ENCODE results near the gene PIH1D1. TPM values are rescaled to one million over a fixed set of nuclear protein-coding genes. Genes with fewer than 3 reads are reported as not detected.
A peak's percentile ranks its signal among the peaks of the same experiment; 100 is the strongest.

Gene PIH1D1
- total RNA-seq, 1 experiment from 2014 or later, result 166 TPM

DNA sequence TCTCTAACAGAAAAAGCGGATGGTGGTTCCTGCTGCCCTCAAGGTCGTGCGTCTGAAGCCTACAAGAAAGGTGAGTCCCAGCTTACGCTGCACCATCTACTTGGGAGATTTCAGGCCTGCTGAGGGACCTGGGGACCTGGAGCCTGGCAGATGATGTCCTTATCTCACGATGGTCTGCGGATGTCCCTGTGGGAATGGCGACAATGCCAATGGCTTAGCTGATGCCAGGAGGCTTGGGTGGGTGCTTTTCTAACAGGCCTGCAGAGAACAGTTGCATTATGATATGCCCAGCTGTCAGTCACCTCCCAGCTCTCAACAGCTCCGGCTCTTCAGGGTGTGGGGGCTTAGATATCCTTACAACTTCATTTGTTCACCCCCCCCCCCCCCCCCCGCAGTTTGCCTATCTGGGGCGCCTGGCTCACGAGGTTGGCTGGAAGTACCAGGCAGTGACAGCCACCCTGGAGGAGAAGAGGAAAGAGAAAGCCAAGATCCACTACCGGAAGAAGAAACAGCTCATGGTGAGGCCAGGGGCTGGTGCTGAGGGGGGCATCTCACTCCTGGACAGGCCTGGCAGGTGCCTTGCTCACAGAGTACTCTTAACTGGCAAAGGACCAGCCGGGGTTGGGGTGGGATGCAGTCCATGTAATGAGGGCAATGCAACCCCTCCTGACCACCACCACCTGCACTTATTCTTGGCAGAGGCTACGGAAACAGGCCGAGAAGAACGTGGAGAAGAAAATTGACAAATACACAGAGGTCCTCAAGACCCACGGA lies 39.6 kb upstream of the PIH1D1 start:
- peaks cover 18% of the 10 kb centered on the region for H3K79me2 ChIP-seq (ENCODE audit: insufficient read depth, low read length)
- peak overlapping the region; percentile 7 for H4K8ac ChIP-seq (replicated peaks; ENCODE audit: insufficient read length, low read depth, low read length)
- no peak overlapping the region for H4K91ac ChIP-seq (ENCODE audit: insufficient read length, low read depth, low read length)
- H3K4me1 ChIP-seq (ENCODE audit: insufficient read depth, low read length), result no peaks in the 10 kb centered on the region
- H3K27me3 Mint-ChIP-seq (ENCODE audit: low read depth), result peaks cover 11% of the 10 kb centered on the region; the same call in 1 of the 2 replicates
- WGBS (ENCODE audit: extremely low coverage, insufficient read length, low lambda C conversion rate), result no CpG with 5 or more reads among the region's 17 CpGs
- H3K9ac ChIP-seq (ENCODE audit: extremely low read depth, insufficient read length, low read length), result no peak overlapping the region
- no peak overlapping the region for H3K23ac ChIP-seq (ENCODE audit: insufficient read length, low read depth, low read length)
- H3K4me3 Mint-ChIP-seq, result peak overlapping the region; percentile 38 to 48; a peak in 3 of 5 replicates
- H3K18ac ChIP-seq (ENCODE audit: insufficient read length, low read depth, low read length), result no peak overlapping the region
- H2BK120ac ChIP-seq (ENCODE audit: low read depth, low read length, poor library complexity, severe bottlenecking), result no peak overlapping the region
- H3K23me2 ChIP-seq (ENCODE audit: insufficient read length, low read depth, low read length, poor library complexity, severe bottlenecking), result peaks cover 13% of the 10 kb centered on the region
- peaks cover 12 to 14% of the 10 kb centered on the region in 2 experiments; a peak in 4 of 5 replicates for H3K9me3 Mint-ChIP-seq
- no peak overlapping the region for H3K14ac ChIP-seq (ENCODE audit: insufficient read depth, low read length)
- H3T11ph ChIP-seq (ENCODE audit: low read length), result no peak overlapping the region
- H2AK5ac ChIP-seq (ENCODE audit: insufficient read length, low read length), result no peak overlapping the region
- H3K36me3 Mint-ChIP-seq (ENCODE audit: insufficient read depth in 1 of 3, low read depth in 3 of 3), result peaks cover 54 to 59% (median 55%) of the 10 kb centered on the region in 3 experiments
- no peak for DNase-seq
- TF ChIP-seq, protein P1, sequence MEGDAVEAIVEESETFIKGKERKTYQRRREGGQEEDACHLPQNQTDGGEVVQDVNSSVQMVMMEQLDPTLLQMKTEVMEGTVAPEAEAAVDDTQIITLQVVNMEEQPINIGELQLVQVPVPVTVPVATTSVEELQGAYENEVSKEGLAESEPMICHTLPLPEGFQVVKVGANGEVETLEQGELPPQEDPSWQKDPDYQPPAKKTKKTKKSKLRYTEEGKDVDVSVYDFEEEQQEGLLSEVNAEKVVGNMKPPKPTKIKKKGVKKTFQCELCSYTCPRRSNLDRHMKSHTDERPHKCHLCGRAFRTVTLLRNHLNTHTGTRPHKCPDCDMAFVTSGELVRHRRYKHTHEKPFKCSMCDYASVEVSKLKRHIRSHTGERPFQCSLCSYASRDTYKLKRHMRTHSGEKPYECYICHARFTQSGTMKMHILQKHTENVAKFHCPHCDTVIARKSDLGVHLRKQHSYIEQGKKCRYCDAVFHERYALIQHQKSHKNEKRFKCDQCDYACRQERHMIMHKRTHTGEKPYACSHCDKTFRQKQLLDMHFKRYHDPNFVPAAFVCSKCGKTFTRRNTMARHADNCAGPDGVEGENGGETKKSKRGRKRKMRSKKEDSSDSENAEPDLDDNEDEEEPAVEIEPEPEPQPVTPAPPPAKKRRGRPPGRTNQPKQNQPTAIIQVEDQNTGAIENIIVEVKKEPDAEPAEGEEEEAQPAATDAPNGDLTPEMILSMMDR (conservative IDR thresholded peaks at IDR 0.05), result no peak
- no peak overlapping the region for H2BK15ac ChIP-seq (ENCODE audit: low read depth, low read length)
- H4K5ac ChIP-seq (ENCODE audit: insufficient read length, low read depth, low read length), result no peak overlapping the region
- H2BK12ac ChIP-seq (ENCODE audit: insufficient read length, low read depth, low read length), result no peak overlapping the region
- no peaks in the 10 kb centered on the region for H3K27me3 ChIP-seq (ENCODE audit: insufficient read depth, low read length)
- no peak overlapping the region for H3K56ac ChIP-seq (ENCODE audit: insufficient read length, low read depth, low read length)
- H3K9me3 ChIP-seq (ENCODE audit: control insufficient read depth, low read depth, low read length), result no peaks in the 10 kb centered on the region
- H2AFZ ChIP-seq (ENCODE audit: low read length), result no peak overlapping the region
- H3K79me1 ChIP-seq (ENCODE audit: insufficient read depth, low read depth, low read length, poor library complexity, severe bottlenecking), result no peaks in the 10 kb centered on the region
- H2BK20ac ChIP-seq (ENCODE audit: low read depth, low read length, poor library complexity, severe bottlenecking), result no peak overlapping the region
- H3K4me2 ChIP-seq (ENCODE audit: insufficient read depth, insufficient read length, low read length), result no peak overlapping the region
- peak overlapping the region; percentile 12 for H3K27ac ChIP-seq (ENCODE audit: insufficient read length, low read depth, low read length)
- H3K4me1 Mint-ChIP-seq, result peaks cover 13 to 20% of the 10 kb centered on the region in 2 experiments
- no peak overlapping the region for H3K4ac ChIP-seq (ENCODE audit: low read depth, low read length)
- H4K20me1 ChIP-seq (ENCODE audit: control insufficient read depth, insufficient read depth, insufficient read length), result no peaks in the 10 kb centered on the region
- peak overlapping the region; percentile 77 to 100 (median 86); a peak in 6 of 7 replicates for H3K27ac Mint-ChIP-seq
- H2BK5ac ChIP-seq (ENCODE audit: insufficient read length, low read length), result no peak overlapping the region

All from H9 (cell line).